Spleen (tissue), 11 donors: ENCODE data around the gene MEGF9. TPM values are rescaled to one million over a fixed set of nuclear protein-coding genes. Genes with fewer than 3 reads are reported as not detected.

Experiments used
- DNase-seq: peaks from one replicate; pipeline ENCODE4 v3.0.0-alpha.2; 2020
- H3K27ac ChIP-seq, 8 donors: fragments of 200-600 bp; sonication (generic) in 7 of 8; 1 replicate in 4 of 8; 2 replicates in 4 of 8; pipeline versions ENCODE4 v1.5.0 to v1.8.0; 2016 to 2021; ENCODE audit warnings: inconsistent platforms in 4 of 8, mild to moderate bottlenecking in 4 of 8, moderate library complexity in 1 of 8
- H3K27me3 ChIP-seq, 7 donors: fragments of 200-600 bp; sonication (generic) in 6 of 7; replicated peaks in 1 of 7; 1 replicate in 4 of 7; 2 replicates in 3 of 7; pipeline versions ENCODE4 v1.5.0 to v1.8.0; 2016 to 2021; ENCODE audit warnings: inconsistent platforms in 3 of 7, mild to moderate bottlenecking in 1 of 7
- H3K36me3 ChIP-seq, 6 donors: fragments of 200-600 bp; sonication (generic) in 5 of 6; 1 replicate in 4 of 6; 2 replicates in 2 of 6; pipeline versions ENCODE4 v1.5.0 to v1.8.0; 2016 to 2021; ENCODE audit warnings: inconsistent platforms in 2 of 6
- H3K4me1 ChIP-seq, 6 donors: fragments of 200-600 bp; sonication (generic) in 5 of 6; 1 replicate in 3 of 6; 2 replicates in 3 of 6; pipeline versions ENCODE4 v1.5.0 to v1.8.0; 2016 to 2021; ENCODE audit warnings: inconsistent platforms in 3 of 6
- H3K4me3 ChIP-seq, 8 donors: fragments of 200-600 bp; sonication (generic) in 7 of 8; 1 replicate in 4 of 8; 2 replicates in 4 of 8; pipeline versions ENCODE4 v1.5.0 to v1.8.0; 2016 to 2021; ENCODE audit warnings: inconsistent platforms in 4 of 8, mild to moderate bottlenecking in 4 of 8, moderate library complexity in 2 of 8
- H3K9me3 ChIP-seq, 8 donors: fragments of 200-600 bp; sonication (generic) in 7 of 8; 1 replicate in 4 of 8; 2 replicates in 4 of 8; pipeline versions ENCODE4 v1.5.0 to v1.8.0; 2016 to 2021; ENCODE audit warnings: inconsistent platforms in 4 of 8
- CTCF ChIP-seq, 11 experiments: fragments of 200-600 bp in 7 of 11; fragments of 450-650 bp in 4 of 11; sonication (generic) in 4 of 11; IDR thresholded peaks in 8 of 11; conservative IDR thresholded peaks in 3 of 11; 1 replicate in 7 of 11; 2 replicates in 4 of 11; pipeline versions ENCODE4 v1.4.0 to v1.8.0; 2016 to 2021; ENCODE audit warnings: antibody characterized with exemption in 11 of 11, inconsistent platforms in 4 of 11, mild to moderate bottlenecking in 1 of 11
- POLR2A ChIP-seq, 3 donors: fragments of 450-650 bp; IDR thresholded peaks; one replicate each; pipeline ENCODE4 v1.5.1; 2017; ENCODE audit warnings: antibody characterized with exemption in 3 of 3, mild to moderate bottlenecking in 1 of 3
- POLR2AphosphoS5 ChIP-seq, 3 donors: sonication (generic); formaldehyde crosslinking; IDR thresholded peaks; one replicate each; pipeline ENCODE4 v1.5.1; 2017; ENCODE audit warnings: antibody characterized with exemption in 3 of 3
- WGBS, 5 donors: extraction: QIAGEN DNeasy Blood & Tissue Kit in 3 of 5; methylation state at CpG; one replicate each; pipeline versions ENCODE4 v1.1.5 to v1.1.7; 2013 to 2018; 5-methylcytosine and 5-hydroxymethylcytosine counted together
- intact Hi-C: fragments of 100-400 bp; cut with DNase I; formaldehyde crosslinking; loops from one replicate; pipeline ENCODE4 v1.15.0; 2023; ENCODE audit warnings: low total_unique reads
- polyA plus RNA-seq, 3 donors: library from polyadenylated mRNA; stranded (reverse); fragments of 200-250 nt; gene quantifications; one replicate each; pipeline ENCODE4 v1.2.1, GENCODE V29; 2013
- total RNA-seq, 7 donors: library from RNA; depleted of rRNA in 3 of 7; stranded (reverse); fragments of >200 nt in 3 of 7; fragmentation: NEBNext Ultra II Directional in 4 of 7; extraction: Animal tissue kit (Norgen Biotek cat#: 25700) in 4 of 7; gene quantifications; one replicate each; pipeline versions ENCODE4 v1.1.0 to v1.2.1, GENCODE V29; 2016 to 2021
- donor health status: healthy with polysubstance abuse.
- donor health status: DM: no; HTN: no; CAD: no; lungs with moderate emphysema.
- donor health status: DM: no; HTN: no; CAD: no.
- donor health status: Bipolar disorder and iron deficiency.
- donor health status: healthy.
- donor health status: DM: no; HTN: no; CAD: no.
- donor health status: DM: yes; HTN: yes; CAD: no.

The MEGF9 gene
- total and polyA plus RNA-seq, 10 donors: 2.2 to 57.3 (median 30.7) TPM

- Histone ChIP-seq H3K36me3 (no peaks in the 10 kb centered on the region), H3K27me3 (no peaks in the 10 kb centered on the region), H3K4me1 (peaks cover 0 to 74% (median 26%) of the 10 kb centered on the region in 6 donors), H3K27ac (no peak overlapping the region), H3K4me3 (no peak overlapping the region), H3K9me3 (no peaks in the 10 kb centered on the region)
- no peak for DNase-seq
- intact Hi-C loops: no loop called here
- TF ChIP-seq POLR2AphosphoS5 (IDR thresholded peaks at IDR 0.05) (no peak), POLR2A (IDR thresholded peaks at IDR 0.05) (no peak), CTCF (IDR thresholded peaks at IDR 0.05 in 8 of 11, conservative IDR thresholded peaks at IDR 0.05 in 3 of 11) (no peak)
- 86 to 97% (median 93%) methylated on average over 2 of the region's 2 CpGs for WGBS, 5 donors
Measured at GRCh38 chr9:120697448-120697847, 16.8 kb downstream of the MEGF9 start.

GRCh38 chr9:120696551-120697230 is 17.6 kb downstream of the MEGF9 start:
- H3K36me3 ChIP-seq: no peaks in the 10 kb centered on the region
- H3K9me3 ChIP-seq: no peaks in the 10 kb centered on the region
- H3K4me1 ChIP-seq: peaks cover 2 to 79% (median 34%) of the 10 kb centered on the region in 6 donors
- TF ChIP-seq POLR2AphosphoS5 (IDR thresholded peaks at IDR 0.05) (no peak), POLR2A (IDR thresholded peaks at IDR 0.05) (no peak), CTCF (IDR thresholded peaks at IDR 0.05 in 8 of 11, conservative IDR thresholded peaks at IDR 0.05 in 3 of 11) (no peak)
- intact Hi-C loops: no loop called here
- WGBS, 5 donors: 76 to 88% (median 79%) methylated on average over 3 of the region's 3 CpGs
- no peak for DNase-seq
- H3K27ac ChIP-seq: no peak overlapping the region
- H3K4me3 ChIP-seq: no peak overlapping the region
- no peaks in the 10 kb centered on the region for H3K27me3 ChIP-seq

GRCh38 chr9:120694559-120694958 is 19.7 kb downstream of the MEGF9 start:
- TF ChIP-seq POLR2A (IDR thresholded peaks at IDR 0.05) (no peak), POLR2AphosphoS5 (IDR thresholded peaks at IDR 0.05) (no peak), CTCF (IDR thresholded peaks at IDR 0.05 in 8 of 11, conservative IDR thresholded peaks at IDR 0.05 in 3 of 11) (no peak)
- H3K27ac ChIP-seq: peak overlapping the region in 3 of 8 donors; percentile 22 to 66 (median 51)
- no peak overlapping the region for H3K4me3 ChIP-seq
- DNase-seq: no peak
- H3K36me3 ChIP-seq: peaks cover 0 to 4% (median 0%) of the 10 kb centered on the region in 6 donors
- H3K4me1 ChIP-seq: peaks cover 3 to 95% (median 40%) of the 10 kb centered on the region in 6 donors
- H3K27me3 ChIP-seq: no peaks in the 10 kb centered on the region
- intact Hi-C loops: no loop called here
- no peaks in the 10 kb centered on the region for H3K9me3 ChIP-seq

GRCh38 chr9:120693700-120694008 is 20.6 kb downstream of the MEGF9 start:
- intact Hi-C loops: no loop called here
- Histone ChIP-seq H3K27me3 (no peaks in the 10 kb centered on the region), H3K4me1 (peaks cover 3 to 97% (median 39%) of the 10 kb centered on the region in 6 donors), H3K9me3 (no peaks in the 10 kb centered on the region), H3K4me3 (no peak overlapping the region), H3K27ac (peak overlapping the region in 4 of 8 donors; percentile 22 to 66 (median 48)), H3K36me3 (peaks cover 0 to 4% (median 0%) of the 10 kb centered on the region in 6 donors)
- TF ChIP-seq CTCF (IDR thresholded peaks at IDR 0.05 in 8 of 11, conservative IDR thresholded peaks at IDR 0.05 in 3 of 11): no peak
- no peak for TF ChIP-seq POLR2A (IDR thresholded peaks at IDR 0.05)
- no peak for TF ChIP-seq POLR2AphosphoS5 (IDR thresholded peaks at IDR 0.05)
- no peak for DNase-seq
